Neural progenitor cell (in vitro differentiated cells): ENCODE data around the gene ZFAND3. TPM values are rescaled to one million over a fixed set of nuclear protein-coding genes. Genes with fewer than 3 reads are reported as not detected.

ENCODE experiments used
- DNase-seq: peaks from one replicate; pipeline ENCODE4 v3.0.0-alpha.2; 2016; ENCODE audit warnings: low spot score
- H2AFZ ChIP-seq: fragments of 200-600 bp; sonication (generic); replicated peaks from 2 replicates; pipeline ENCODE4 v1.6.1; 2016; ENCODE audit warnings: antibody characterized with exemption
- H3F3A ChIP-seq: fragments of 200-600 bp; sonication (generic); 2 replicates; pipeline ENCODE4 v1.6.1; 2016; ENCODE audit warnings: antibody characterized with exemption, low read depth
- H3K27ac ChIP-seq: fragments of 200-600 bp; sonication (generic); 2 replicates; pipeline ENCODE4 v1.5.1; 2016; ENCODE audit warnings: mild to moderate bottlenecking
- H3K27me3 ChIP-seq: fragments of 200-600 bp; sonication (generic); 2 replicates; pipeline ENCODE4 v1.6.1; 2016; ENCODE audit warnings: mild to moderate bottlenecking, moderate library complexity
- H3K36me3 ChIP-seq: fragments of 200-600 bp; sonication (generic); 2 replicates; pipeline ENCODE4 v1.5.1; 2016
- H3K4me1 ChIP-seq: fragments of 200-600 bp; sonication (generic); 2 replicates; pipeline ENCODE4 v1.6.1; 2016; ENCODE audit warnings: mixed run types
- H3K4me2 ChIP-seq: fragments of 200-600 bp; sonication (generic); 2 replicates; pipeline ENCODE4 v1.6.1; 2016
- H3K4me3 ChIP-seq: fragments of 200-600 bp; sonication (generic); 2 replicates; pipeline ENCODE4 v1.5.1; 2016
- H3K79me2 ChIP-seq: fragments of 200-600 bp; sonication (generic); 2 replicates; pipeline ENCODE4 v1.6.1; 2016; ENCODE audit warnings: low read depth
- H3K9ac ChIP-seq: fragments of 200-600 bp; sonication (generic); 2 replicates; pipeline ENCODE4 v1.6.1; 2016
- H3K9me3 ChIP-seq: fragments of 200-600 bp; sonication (generic); 2 replicates; pipeline ENCODE4 v1.5.1; 2016; ENCODE audit warnings: low read depth
- H4K20me1 ChIP-seq: fragments of 200-600 bp; sonication (generic); 2 replicates; pipeline ENCODE4 v1.6.1; 2016; ENCODE audit warnings: low read depth
- H3K27ac Mint-ChIP-seq: 3 replicates; pipeline ENCODE4 v1.8.0; 2021; ENCODE audit warnings: mixed read lengths
- H3K27me3 Mint-ChIP-seq: 2 replicates; pipeline ENCODE4 v1.8.0; 2022; ENCODE audit warnings: low read depth, mild to moderate bottlenecking, inconsistent platforms, moderate library complexity, mixed read lengths; ENCODE audit not compliant: insufficient read depth
- H3K36me3 Mint-ChIP-seq: 3 replicates; pipeline ENCODE4 v1.8.0; 2021; ENCODE audit warnings: mixed read lengths
- H3K4me1 Mint-ChIP-seq: 3 replicates; pipeline ENCODE4 v1.8.0; 2021; ENCODE audit warnings: mixed read lengths
- H3K4me3 Mint-ChIP-seq: 3 replicates; pipeline ENCODE4 v1.8.0; 2021; ENCODE audit warnings: mild to moderate bottlenecking, moderate library complexity, mixed read lengths
- H3K9me3 Mint-ChIP-seq: 3 replicates; pipeline ENCODE4 v1.8.0; 2020; ENCODE audit warnings: mixed read lengths
- CTCF ChIP-seq: fragments of 200-600 bp; sonication (generic); IDR thresholded peaks from 2 replicates; pipeline ENCODE4 v1.5.1; 2017; ENCODE audit warnings: antibody characterized with exemption, mild to moderate bottlenecking
- EZH2 ChIP-seq: fragments of 200-600 bp; sonication (generic); IDR thresholded peaks from 2 replicates; pipeline ENCODE4 v1.6.1; 2017; ENCODE audit warnings: antibody characterized with exemption, mild to moderate bottlenecking, moderate library complexity
- EZH2phosphoT487 ChIP-seq: fragments of 200-600 bp; sonication (generic); IDR thresholded peaks from 2 replicates; pipeline ENCODE4 v1.6.1; 2017; ENCODE audit warnings: antibody characterized with exemption
- total RNA-seq: library from RNA; depleted of rRNA; stranded (reverse); fragments of >200 nt; gene quantifications from 2 replicates; pipeline ENCODE4 v1.2.3, GENCODE V29; 2015; ENCODE audit warnings: low replicate concordance

Gene ZFAND3
- total RNA-seq, 1 donor from 2014 or later, result 24.3 TPM

- Mint-ChIP-seq H3K36me3 (peaks cover 16% of the 10 kb centered on the region), H3K4me1 (peaks cover 24% of the 10 kb centered on the region), H3K27me3 (peaks cover 3% of the 10 kb centered on the region), H3K4me3 (peak overlapping the region; percentile 50), H3K27ac (peak overlapping the region; percentile 91), H3K9me3 (no peaks in the 10 kb centered on the region)
- Histone ChIP-seq H3K27ac (peak overlapping the region; percentile 45), H3K79me2 (peaks cover 10% of the 10 kb centered on the region), H3K36me3 (no peaks in the 10 kb centered on the region), H3K4me3 (peak overlapping the region; percentile 26), H3K9ac (no peak overlapping the region), H3F3A (peaks cover 31% of the 10 kb centered on the region), H3K9me3 (no peaks in the 10 kb centered on the region), H3K4me1 (peaks cover 37% of the 10 kb centered on the region), H3K27me3 (no peaks in the 10 kb centered on the region), H4K20me1 (peaks cover 50% of the 10 kb centered on the region), H3K4me2 (peak overlapping the region; percentile 69), H2AFZ (no peak overlapping the region)
- TF ChIP-seq CTCF (no peak), EZH2phosphoT487 (no peak), EZH2 (no peak)
- DNase-seq, result peak; percentile 77
These were observed 318.2 kb downstream of the ZFAND3 start for GRCh38 chr6:38137608-38138265.

- H4K20me1 ChIP-seq, result peaks cover 57% of the 10 kb centered on the region
These were observed 318.8 kb downstream of the ZFAND3 start for GRCh38 chr6:38138374-38138773.

GRCh38 chr6:38141085-38141484 is 321.6 kb downstream of the ZFAND3 start:
- peaks cover 56% of the 10 kb centered on the region for H3K4me1 ChIP-seq
- H3K4me2 ChIP-seq, result no peak overlapping the region

More at GRCh38 chr6:38138374-38138773, 318.8 kb downstream of the ZFAND3 start:
- H3K9me3 ChIP-seq, result no peaks in the 10 kb centered on the region
- H3K27ac Mint-ChIP-seq, result no peak overlapping the region
- H3K9ac ChIP-seq, result no peak overlapping the region
- no peak overlapping the region for H3K4me3 Mint-ChIP-seq
- H3K4me1 ChIP-seq, result peaks cover 43% of the 10 kb centered on the region
- peaks cover 16% of the 10 kb centered on the region for H3K36me3 Mint-ChIP-seq
- H3K27me3 Mint-ChIP-seq, result peaks cover 3% of the 10 kb centered on the region
- H3K4me2 ChIP-seq, result no peak overlapping the region
- H3F3A ChIP-seq, result peaks cover 34% of the 10 kb centered on the region
- H3K9me3 Mint-ChIP-seq, result no peaks in the 10 kb centered on the region
- no peaks in the 10 kb centered on the region for H3K27me3 ChIP-seq
- peaks cover 7% of the 10 kb centered on the region for H3K79me2 ChIP-seq
- no peak overlapping the region for H3K4me3 ChIP-seq
- no peak overlapping the region for H2AFZ ChIP-seq
- peak; percentile 45 for DNase-seq
- TF ChIP-seq EZH2, result no peak
- no peak for TF ChIP-seq EZH2phosphoT487
- no peak for TF ChIP-seq CTCF
- H3K27ac ChIP-seq, result no peak overlapping the region
- peaks cover 30% of the 10 kb centered on the region for H3K4me1 Mint-ChIP-seq
- no peaks in the 10 kb centered on the region for H3K36me3 ChIP-seq

More at GRCh38 chr6:38141085-38141484, 321.6 kb downstream of the ZFAND3 start:
- peaks cover 14% of the 10 kb centered on the region for H3K36me3 Mint-ChIP-seq
- no peaks in the 10 kb centered on the region for H3K9me3 Mint-ChIP-seq
- Histone ChIP-seq H3F3A (peaks cover 34% of the 10 kb centered on the region), H3K27ac (no peak overlapping the region), H3K9me3 (no peaks in the 10 kb centered on the region), H3K4me3 (no peak overlapping the region), H3K36me3 (no peaks in the 10 kb centered on the region), H2AFZ (no peak overlapping the region), H4K20me1 (peaks cover 81% of the 10 kb centered on the region), H3K27me3 (no peaks in the 10 kb centered on the region), H3K9ac (no peak overlapping the region), H3K79me2 (peaks cover 7% of the 10 kb centered on the region)
- H3K4me3 Mint-ChIP-seq, result no peak overlapping the region
- H3K4me1 Mint-ChIP-seq, result peaks cover 42% of the 10 kb centered on the region
- no peak for DNase-seq
- H3K27ac Mint-ChIP-seq, result no peak overlapping the region
- TF ChIP-seq CTCF, result no peak
- TF ChIP-seq EZH2phosphoT487, result no peak
- no peak for TF ChIP-seq EZH2
- H3K27me3 Mint-ChIP-seq, result no peaks in the 10 kb centered on the region
